ENCODE data around the gene SMPD4.
"Not testable (repeated sequence)": the region's sequence is repeated elsewhere in the genome, so short reads cannot be mapped to it uniquely, and the experiment has no call there.

GRCh38 chr2:130193824-130194223, 12.4 kb upstream of the SMPD4 start:
- not testable (repeated sequence) for TF ChIP-seq ZNF143 (CRISPR knock-in tag; IDR thresholded peaks at IDR 0.05); BHLHE40 (IDR thresholded peaks at IDR 0.05; ENCODE audit: low read length); CTCF (CRISPR knock-in tag; IDR thresholded peaks at IDR 0.05); NONO (IDR thresholded peaks at IDR 0.05); NONO (CRISPR knock-in tag; conservative IDR thresholded peaks at IDR 0.05); NFE2L1 (CRISPR knock-in tag; IDR thresholded peaks at IDR 0.05; ENCODE audit: borderline replicate concordance); TCF7L2 (IDR thresholded peaks at IDR 0.05; ENCODE audit: low read depth, low read length); GATA4 (IDR thresholded peaks at IDR 0.05; ENCODE audit: borderline replicate concordance, low read depth); ESRRA (CRISPR knock-in tag; IDR thresholded peaks at IDR 0.05; ENCODE audit: low read depth); MAX (IDR thresholded peaks at IDR 0.05); GABPA (IDR thresholded peaks at IDR 0.05; ENCODE audit: low read depth, low read length); GABPA (CRISPR knock-in tag; IDR thresholded peaks at IDR 0.05; ENCODE audit: low read depth); RAD21 (CRISPR knock-in tag; IDR thresholded peaks at IDR 0.05); ZNF619 (CRISPR knock-in tag; IDR thresholded peaks at IDR 0.05); MAFK (conservative IDR thresholded peaks at IDR 0.05 in 1 of 2, IDR thresholded peaks at IDR 0.05 in 1 of 2; ENCODE audit: low read length in 2 of 2); PAWR (CRISPR knock-in tag; IDR thresholded peaks at IDR 0.05; ENCODE audit: borderline replicate concordance)

Measured in HepG2 (cell line).